Large intestine (tissue), 3 donors: ENCODE results near the gene ZSCAN5A. TPM values are rescaled to one million over a fixed set of nuclear protein-coding genes. Genes with fewer than 3 reads are reported as not detected.
"Not testable (repeated sequence)": the region's sequence is repeated elsewhere in the genome, so short reads cannot be mapped to it uniquely, and the experiment has no call there.

Experiments used
- DNase-seq, 2 donors: peaks; one replicate each; pipeline versions ENCODE4 v3.0.0 to v3.0.0-alpha.2; 2013
- H3K27ac ChIP-seq: one replicate; pipeline ENCODE4 v1.5.1; 2013; ENCODE audit warnings: low read length
- H3K27me3 ChIP-seq: 2 replicates; pipeline ENCODE4 v1.6.1; 2013; ENCODE audit warnings: low read length; ENCODE audit not compliant: control insufficient read depth, insufficient read depth
- H3K36me3 ChIP-seq: 2 replicates; pipeline ENCODE4 v1.6.1; 2013; ENCODE audit warnings: low read length; ENCODE audit not compliant: control insufficient read depth, insufficient read depth
- H3K4me1 ChIP-seq: one replicate; pipeline ENCODE4 v1.6.1; 2013; ENCODE audit warnings: low read length; ENCODE audit not compliant: control insufficient read depth, insufficient read depth
- H3K4me3 ChIP-seq: one replicate; pipeline ENCODE4 v1.5.1; 2013; ENCODE audit warnings: low read length
- H3K9me3 ChIP-seq: one replicate; pipeline ENCODE4 v1.6.1; 2013; ENCODE audit warnings: mild to moderate bottlenecking, low read depth, low read length, moderate library complexity; ENCODE audit not compliant: control insufficient read depth
- WGBS: methylation state at CpG from one replicate; pipeline ENCODE4 v1.1.5; 2013; ENCODE audit warnings: low lambda C conversion rate; ENCODE audit not compliant: insufficient coverage; 5-methylcytosine and 5-hydroxymethylcytosine counted together
- polyA plus RNA-seq: library from polyadenylated mRNA; unstranded; fragments of 120-200 nt; gene quantifications from one replicate; pipeline ENCODE4 v1.2.1, GENCODE V29; 2013

ZSCAN5A gene
- polyA plus RNA-seq, 1 donor, result 9.8 TPM

DNA sequence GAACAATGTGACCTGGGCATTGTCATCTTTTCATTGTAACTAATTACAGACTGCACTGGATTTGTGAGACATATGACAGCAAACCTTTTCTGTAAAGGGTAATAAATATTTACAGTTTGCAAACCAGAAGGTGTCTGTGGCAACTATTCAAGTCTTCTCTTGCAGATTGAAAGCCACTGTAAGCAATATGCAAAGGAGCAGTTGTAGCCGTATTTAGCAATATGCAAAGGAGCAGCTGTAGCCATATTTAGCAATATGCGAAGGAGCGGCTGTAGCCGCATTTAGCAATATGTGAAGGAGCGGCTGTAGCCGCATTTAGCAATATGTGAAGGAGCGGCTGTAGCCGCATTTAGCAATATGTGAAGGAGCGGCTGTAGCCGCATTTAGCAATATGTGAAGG is 24.4 kb upstream of the ZSCAN5A start:
- not testable (repeated sequence) for H3K36me3 ChIP-seq, H3K9me3 ChIP-seq, H3K4me3 ChIP-seq, H3K27me3 ChIP-seq, H3K27ac ChIP-seq, DNase-seq, H3K4me1 ChIP-seq
- no CpG with 5 or more reads among the region's 10 CpGs for WGBS

DNA sequence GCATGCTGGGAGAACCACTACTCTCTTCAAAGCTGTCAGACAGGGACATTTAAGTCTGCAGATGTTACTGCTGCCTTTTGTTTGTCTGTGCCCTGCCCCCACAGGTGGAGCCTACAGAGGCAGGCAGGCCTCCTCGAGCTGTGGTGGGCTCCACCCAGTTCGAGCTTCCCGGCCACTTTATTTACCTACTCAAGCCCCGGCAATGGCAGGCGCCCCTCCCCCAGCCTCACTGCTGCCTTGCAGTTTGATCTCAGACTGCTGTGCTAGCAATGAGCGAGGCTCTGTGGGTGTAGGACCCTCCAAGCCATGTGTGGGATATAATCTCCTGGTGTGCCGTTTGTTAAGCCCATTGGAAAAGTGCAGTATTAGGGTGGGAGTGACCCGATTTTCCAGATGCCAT is 22.4 kb upstream of the ZSCAN5A start:
- DNase-seq, result not testable (repeated sequence)
- WGBS, result no CpG with 5 or more reads among the region's 8 CpGs

DNA sequence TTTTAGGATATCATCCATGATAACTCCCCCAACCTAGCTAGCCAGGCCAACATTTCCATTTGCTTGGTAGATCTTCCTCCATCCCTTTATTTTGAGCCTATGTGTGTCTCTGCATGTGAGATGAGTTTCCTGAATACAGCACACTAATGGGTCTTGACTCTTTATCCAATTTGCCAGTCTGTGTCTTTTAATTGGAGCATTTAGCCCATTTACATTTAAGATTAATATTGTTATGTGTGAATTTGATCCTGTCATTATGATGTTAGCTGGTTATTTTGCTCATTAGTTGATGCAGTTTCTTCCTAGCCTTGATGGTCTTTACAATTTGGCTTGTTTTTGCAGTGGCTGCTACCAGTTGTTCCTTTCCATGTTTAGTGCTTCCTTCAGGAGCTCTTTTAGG is 20.7 kb upstream of the ZSCAN5A start:
- not testable (repeated sequence) for H3K27me3 ChIP-seq, H3K4me3 ChIP-seq, H3K4me1 ChIP-seq, H3K9me3 ChIP-seq, H3K27ac ChIP-seq, H3K36me3 ChIP-seq, DNase-seq

More for the DNA sequence above, 22.4 kb upstream of the ZSCAN5A start:
- not testable (repeated sequence) for H3K4me3 ChIP-seq, H3K36me3 ChIP-seq, H3K27me3 ChIP-seq, H3K27ac ChIP-seq, H3K4me1 ChIP-seq, H3K9me3 ChIP-seq

DNA sequence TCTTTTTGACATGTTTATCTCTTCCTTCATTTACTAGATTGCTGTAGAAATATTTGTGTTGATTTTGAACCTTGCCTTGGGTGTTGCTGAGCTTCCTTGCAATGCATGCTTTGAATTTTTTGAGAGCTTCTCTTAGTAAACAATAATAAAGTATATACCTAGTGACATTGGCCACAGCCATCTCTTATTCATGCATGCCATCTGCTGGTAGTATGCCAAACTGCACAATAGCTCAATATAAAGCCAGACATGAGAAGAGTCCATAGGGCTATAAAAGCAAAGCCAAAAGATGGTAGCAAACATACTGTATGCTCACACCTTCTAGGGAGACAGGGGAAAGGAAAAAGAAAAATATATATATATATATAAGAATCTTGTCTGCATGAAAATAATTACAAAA is 18.9 kb upstream of the ZSCAN5A start:
- peaks cover 3% of the 10 kb centered on the region for H3K9me3 ChIP-seq
- H3K4me1 ChIP-seq, result no peaks in the 10 kb centered on the region
- no peak for DNase-seq
- no peak overlapping the region for H3K27ac ChIP-seq
- no peaks in the 10 kb centered on the region for H3K27me3 ChIP-seq
- H3K36me3 ChIP-seq, result no peaks in the 10 kb centered on the region
- no peak overlapping the region for H3K4me3 ChIP-seq

DNA sequence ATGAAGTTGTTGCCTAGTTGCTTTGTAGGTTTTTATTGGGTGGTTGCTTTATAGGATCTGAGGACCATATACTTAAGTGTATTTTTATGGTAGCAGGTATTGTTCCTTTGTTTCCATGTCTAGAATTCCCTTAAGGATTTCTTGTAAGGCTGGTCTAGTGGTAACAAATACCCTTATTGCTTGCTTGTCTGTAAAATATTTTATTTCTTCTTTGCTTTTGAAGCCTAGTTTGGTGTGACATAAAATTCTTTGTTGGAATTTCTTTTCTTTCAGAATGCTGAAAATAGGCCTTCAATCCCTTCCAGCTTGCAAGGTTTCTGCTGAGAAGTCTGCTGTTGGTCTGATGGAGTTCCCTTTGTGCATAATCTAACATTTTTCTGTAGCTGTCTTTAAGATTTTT is 18.1 kb upstream of the ZSCAN5A start:
- no peak for DNase-seq
- no peaks in the 10 kb centered on the region for H3K4me1 ChIP-seq

DNA sequence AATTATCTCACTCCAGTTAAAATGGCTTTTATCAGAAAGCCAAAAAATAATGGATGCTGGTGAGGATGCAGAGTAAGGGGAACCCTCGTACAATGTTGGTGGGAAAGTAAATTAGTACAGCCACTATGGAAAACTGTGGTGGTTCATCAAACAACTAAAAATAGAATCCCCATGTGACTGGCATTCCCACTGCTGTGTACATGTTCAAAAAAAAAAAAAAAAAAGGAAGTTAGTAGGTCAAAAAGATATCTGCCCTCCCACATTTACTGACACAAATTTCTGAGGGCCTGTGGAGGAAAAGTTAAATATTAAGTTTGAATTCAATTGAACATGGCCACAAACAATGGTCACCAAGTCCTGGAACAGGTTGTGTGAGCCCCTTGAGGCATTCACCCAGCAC is 9.8 kb upstream of the ZSCAN5A start:
- no peak for DNase-seq
- no peaks in the 10 kb centered on the region for H3K27me3 ChIP-seq
- WGBS, result 80% methylated on average over 1 of the region's 1 CpG
- H3K27ac ChIP-seq, result no peak overlapping the region
- H3K36me3 ChIP-seq, result no peaks in the 10 kb centered on the region
- no peaks in the 10 kb centered on the region for H3K9me3 ChIP-seq
- no peak overlapping the region for H3K4me3 ChIP-seq
- H3K4me1 ChIP-seq, result no peaks in the 10 kb centered on the region

More for the DNA sequence above, 18.1 kb upstream of the ZSCAN5A start:
- Histone ChIP-seq H3K4me3 (no peak overlapping the region), H3K9me3 (peaks cover 3% of the 10 kb centered on the region), H3K27ac (no peak overlapping the region), H3K36me3 (no peaks in the 10 kb centered on the region), H3K27me3 (no peaks in the 10 kb centered on the region)

DNA sequence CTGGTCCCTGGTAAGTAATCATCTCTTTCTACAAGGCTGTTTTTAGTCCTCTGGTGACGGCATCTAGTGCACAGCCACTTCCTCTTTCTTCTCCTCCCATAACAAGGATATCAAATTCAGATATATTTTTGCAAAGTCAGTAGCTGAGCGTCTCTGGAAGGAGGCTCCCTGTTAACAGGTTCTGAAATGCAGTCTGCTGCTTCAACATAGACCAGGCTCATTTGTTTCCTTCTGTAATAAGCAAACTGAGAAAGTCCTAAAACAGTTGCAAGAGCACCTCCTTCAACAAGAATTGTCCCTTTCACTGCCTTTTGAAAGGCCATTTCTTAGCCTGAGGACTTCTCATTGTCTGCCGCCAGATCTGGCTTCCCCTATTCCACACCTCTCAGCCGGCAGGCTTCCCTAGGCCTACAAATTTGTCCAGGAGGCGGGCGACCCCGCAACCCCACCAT is 7.4 kb upstream of the ZSCAN5A start:
- Histone ChIP-seq H3K27ac (no peak overlapping the region), H3K36me3 (no peaks in the 10 kb centered on the region), H3K4me3 (no peak overlapping the region), H3K4me1 (no peaks in the 10 kb centered on the region), H3K9me3 (no peaks in the 10 kb centered on the region), H3K27me3 (no peaks in the 10 kb centered on the region)
- DNase-seq, result no peak
- WGBS, result 83% methylated on average over 1 of the region's 7 CpGs

DNA sequence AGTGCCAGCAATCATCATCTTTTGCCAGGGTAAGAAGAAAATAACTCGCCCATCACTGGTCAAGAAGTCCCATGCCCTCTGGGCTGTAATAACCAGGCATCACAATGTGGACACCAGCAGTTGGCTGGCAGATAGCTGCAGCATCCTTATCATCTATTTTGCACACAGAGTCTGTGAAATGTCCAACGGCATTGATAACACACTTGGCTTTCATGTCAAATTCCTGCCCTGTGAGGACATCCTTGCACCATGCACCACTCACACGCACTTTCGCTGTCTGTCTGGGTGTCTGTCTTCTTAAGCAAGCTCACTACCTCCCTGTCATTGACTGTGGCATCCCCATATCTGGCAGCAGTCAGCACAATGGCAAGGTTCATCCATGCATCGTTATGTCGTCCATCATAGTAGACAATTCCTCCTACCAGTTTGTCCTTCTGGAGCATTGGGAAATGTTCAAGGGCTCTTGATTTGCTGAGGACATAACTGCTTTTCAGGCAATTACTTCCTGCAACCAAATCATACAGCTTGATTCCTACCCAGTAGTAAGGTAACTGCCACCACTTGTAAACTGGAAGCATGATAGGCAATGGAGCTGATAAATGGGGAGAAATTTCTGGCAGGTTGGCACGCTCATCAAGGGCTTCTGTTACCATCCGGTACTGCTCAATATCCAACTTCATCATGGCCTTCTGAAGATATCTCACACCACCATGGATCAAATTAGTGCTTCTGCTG is 6.8 kb upstream of the ZSCAN5A start:
- Histone ChIP-seq H3K27me3 (no peaks in the 10 kb centered on the region), H3K4me1 (no peaks in the 10 kb centered on the region), H3K27ac (no peak overlapping the region), H3K36me3 (no peaks in the 10 kb centered on the region), H3K4me3 (no peak overlapping the region), H3K9me3 (no peaks in the 10 kb centered on the region)
- DNase-seq, result no peak
- WGBS, result no CpG with 5 or more reads among the region's 8 CpGs

DNA sequence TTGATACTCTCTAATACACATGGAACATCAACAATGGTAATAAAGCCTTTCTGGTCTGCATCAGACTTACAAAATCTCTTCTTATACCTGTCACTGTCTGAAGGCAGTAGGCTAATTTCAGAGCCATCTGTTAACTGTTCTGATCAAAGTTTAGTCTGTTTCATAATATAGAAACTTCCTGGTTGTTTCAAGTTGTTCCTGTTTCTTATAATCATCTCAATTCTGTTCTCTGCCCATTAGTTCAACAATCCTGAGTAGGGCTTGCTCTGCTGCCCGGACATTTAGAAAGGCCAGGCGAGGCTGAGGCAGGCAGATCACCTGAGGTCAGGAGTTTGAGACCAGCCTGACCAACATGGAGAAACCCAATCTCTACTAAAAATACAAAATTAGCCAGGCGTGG is 5.4 kb upstream of the ZSCAN5A start:
- no peaks in the 10 kb centered on the region for H3K27me3 ChIP-seq
- H3K4me3 ChIP-seq, result no peak overlapping the region
- no peaks in the 10 kb centered on the region for H3K36me3 ChIP-seq
- DNase-seq, result no peak
- H3K27ac ChIP-seq, result no peak overlapping the region
- H3K4me1 ChIP-seq, result peaks cover 4% of the 10 kb centered on the region
- no peaks in the 10 kb centered on the region for H3K9me3 ChIP-seq
- no CpG with 5 or more reads among the region's 3 CpGs for WGBS

DNA sequence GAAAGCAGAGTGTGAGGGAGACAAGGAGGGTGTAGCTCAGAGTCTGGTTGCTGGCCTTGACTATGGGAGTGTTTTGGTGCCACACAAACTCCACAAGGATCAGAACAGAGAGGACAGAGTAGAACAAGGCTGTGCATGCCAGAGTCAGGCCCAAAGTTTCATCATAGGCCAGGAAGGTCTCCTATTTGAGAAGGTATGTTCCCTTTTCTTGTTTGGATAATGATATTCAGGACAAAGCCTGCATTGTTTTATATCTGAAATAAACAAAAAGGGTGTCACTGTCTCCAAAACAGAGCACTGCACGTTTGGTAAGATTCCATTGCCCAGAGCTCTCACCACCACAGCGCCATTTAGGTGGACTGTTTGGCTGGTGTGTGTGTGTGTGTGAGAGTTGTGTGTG is 3.1 kb upstream of the ZSCAN5A start:
- peaks cover under 1% of the 10 kb centered on the region for H3K36me3 ChIP-seq
- H3K9me3 ChIP-seq, result no peaks in the 10 kb centered on the region
- H3K4me1 ChIP-seq, result peaks cover 4% of the 10 kb centered on the region
- no peaks in the 10 kb centered on the region for H3K27me3 ChIP-seq
- H3K4me3 ChIP-seq, result no peak overlapping the region
- no peak for DNase-seq
- WGBS, result no CpG with 5 or more reads among the region's 2 CpGs
- no peak overlapping the region for H3K27ac ChIP-seq

DNA sequence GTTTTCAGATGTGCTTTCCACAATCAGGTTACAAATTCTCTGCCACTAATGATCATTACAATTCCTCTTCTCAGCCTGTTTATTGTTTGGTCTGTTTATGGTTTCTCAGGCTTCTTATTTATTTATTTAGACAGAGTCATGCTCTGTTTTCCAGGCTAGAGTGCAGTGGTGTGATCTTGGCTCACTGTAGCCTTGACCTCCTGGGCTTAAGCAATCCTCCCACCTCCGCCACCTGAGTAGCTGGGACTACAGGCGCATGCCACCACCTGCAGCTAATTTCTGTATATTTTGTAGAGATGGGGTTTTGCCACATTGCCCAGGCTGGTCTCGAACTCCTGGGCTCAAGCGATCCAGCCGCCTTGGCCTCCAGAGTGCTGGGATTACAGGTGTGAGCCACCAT is 2.1 kb upstream of the ZSCAN5A start:
- H3K36me3 ChIP-seq, result peaks cover 6% of the 10 kb centered on the region
- H3K9me3 ChIP-seq, result no peaks in the 10 kb centered on the region
- no peaks in the 10 kb centered on the region for H3K27me3 ChIP-seq
- DNase-seq, result no peak
- no CpG with 5 or more reads among the region's 5 CpGs for WGBS
- H3K27ac ChIP-seq, result no peak overlapping the region
- H3K4me1 ChIP-seq, result peaks cover 4% of the 10 kb centered on the region
- H3K4me3 ChIP-seq, result no peak overlapping the region
